BJ (cell line): ENCODE data around the gene ARFGEF3. TPM values are rescaled to one million over a fixed set of nuclear protein-coding genes. Genes with fewer than 3 reads are reported as not detected.

Experiments
- CTCF ChIA-PET: fragments of 350-600 bp; formaldehyde crosslinking; extraction: SDS; loops from one replicate; lab custom pipeline; 2021; ENCODE audit warnings: antibody characterized with exemption, inconsistent platforms; lab: Yijun Ruan, JAX
- POLR2A ChIA-PET: fragments of 300-600 bp; sonication (Branson Sonifier 250); formaldehyde crosslinking; extraction: SDS; loops from one replicate; lab custom pipeline; 2021; ENCODE audit warnings: antibody characterized with exemption; lab: Charles Lee
- DNase-seq: peaks from one replicate; pipeline ENCODE4 v3.0.0-alpha.2; 2011; ENCODE audit warnings: low read depth
- H3K27me3 ChIP-seq: 2 replicates; pipeline ENCODE4 v1.6.0; 2011; ENCODE audit warnings: low read length; ENCODE audit not compliant: control insufficient read depth, insufficient read depth
- H3K36me3 ChIP-seq: 2 replicates; pipeline ENCODE4 v1.5.1; 2011; ENCODE audit warnings: low read length; ENCODE audit not compliant: control insufficient read depth, insufficient read depth
- H3K4me3 ChIP-seq: 2 replicates; pipeline ENCODE4 v1.5.1; 2011; ENCODE audit warnings: low read depth, mild to moderate bottlenecking, control low read depth, low read length
- polyA plus RNA-seq: library from polyadenylated mRNA; depleted of rRNA; stranded (reverse); fragments of >200 nt; gene quantifications from 2 replicates; pipeline ENCODE4 v1.2.3, GENCODE V29; 2011
- TF ChIP-seq, protein P1 (sequence below): IDR thresholded peaks from 2 replicates; pipeline ENCODE4 v1.5.1; 2011; ENCODE audit warnings: low read depth, mild to moderate bottlenecking, control low read depth, inconsistent platforms, low read length, moderate library complexity; ENCODE audit not compliant: insufficient read depth

ARFGEF3 gene
- polyA plus RNA-seq, 1 experiment = 0.27 TPM

DNA sequence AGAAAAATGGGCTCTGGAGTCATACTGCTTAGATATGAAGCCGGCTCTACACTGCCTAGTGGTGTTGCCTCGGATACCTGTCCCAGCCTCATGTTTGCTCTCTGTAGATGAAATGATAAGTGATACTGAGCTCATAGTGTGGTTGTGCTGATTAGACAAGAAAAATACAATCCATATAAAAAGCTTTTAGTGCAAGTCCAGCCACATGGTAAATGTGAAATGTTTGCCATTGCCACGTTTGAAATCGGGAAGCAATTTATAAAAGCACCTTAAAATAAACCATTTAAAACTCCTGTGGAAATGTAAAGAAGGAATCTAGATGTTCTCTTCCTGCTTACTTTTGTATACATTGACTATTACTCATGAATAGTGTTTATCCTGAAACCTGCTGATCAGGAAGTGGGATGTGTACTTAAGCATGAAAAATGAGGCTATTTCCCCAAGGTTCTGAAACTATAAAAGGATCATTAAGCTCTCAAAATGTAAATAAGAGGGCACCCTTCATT is 69.7 kb downstream of the ARFGEF3 start:
- H3K36me3 ChIP-seq = no peaks in the 10 kb centered on the region
- H3K27me3 ChIP-seq = no peaks in the 10 kb centered on the region
- no peak overlapping the region for H3K4me3 ChIP-seq
- ChIA-PET CTCF (interaction anchor here (1.2 kb wide), 1 partner anchor 12 kb away, joined by 3 read pairs; no protein-coding TSS in a partner anchor), POLR2A (no interaction called here)
- TF ChIP-seq, protein P1, sequence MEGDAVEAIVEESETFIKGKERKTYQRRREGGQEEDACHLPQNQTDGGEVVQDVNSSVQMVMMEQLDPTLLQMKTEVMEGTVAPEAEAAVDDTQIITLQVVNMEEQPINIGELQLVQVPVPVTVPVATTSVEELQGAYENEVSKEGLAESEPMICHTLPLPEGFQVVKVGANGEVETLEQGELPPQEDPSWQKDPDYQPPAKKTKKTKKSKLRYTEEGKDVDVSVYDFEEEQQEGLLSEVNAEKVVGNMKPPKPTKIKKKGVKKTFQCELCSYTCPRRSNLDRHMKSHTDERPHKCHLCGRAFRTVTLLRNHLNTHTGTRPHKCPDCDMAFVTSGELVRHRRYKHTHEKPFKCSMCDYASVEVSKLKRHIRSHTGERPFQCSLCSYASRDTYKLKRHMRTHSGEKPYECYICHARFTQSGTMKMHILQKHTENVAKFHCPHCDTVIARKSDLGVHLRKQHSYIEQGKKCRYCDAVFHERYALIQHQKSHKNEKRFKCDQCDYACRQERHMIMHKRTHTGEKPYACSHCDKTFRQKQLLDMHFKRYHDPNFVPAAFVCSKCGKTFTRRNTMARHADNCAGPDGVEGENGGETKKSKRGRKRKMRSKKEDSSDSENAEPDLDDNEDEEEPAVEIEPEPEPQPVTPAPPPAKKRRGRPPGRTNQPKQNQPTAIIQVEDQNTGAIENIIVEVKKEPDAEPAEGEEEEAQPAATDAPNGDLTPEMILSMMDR = no peak
- no peak for DNase-seq

DNA sequence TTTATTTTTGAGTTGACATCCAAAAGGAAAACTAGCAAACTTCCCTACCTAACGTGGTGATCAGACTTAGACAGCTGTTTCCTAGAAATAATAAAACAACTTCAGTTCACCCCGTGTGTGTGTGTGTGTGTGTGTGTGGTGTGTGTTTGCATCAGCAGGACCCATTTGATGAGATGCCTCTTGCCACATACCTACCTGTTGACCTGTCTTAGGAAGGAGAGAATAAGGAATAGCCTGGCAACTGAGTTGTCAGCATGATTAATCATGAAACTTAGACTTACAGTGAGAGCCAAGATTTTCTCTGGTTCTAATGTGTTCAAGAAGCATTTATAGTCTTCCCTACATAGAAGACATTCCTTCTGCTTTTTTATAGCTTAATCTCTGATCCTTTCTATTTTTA is 72.6 kb downstream of the ARFGEF3 start:
- H3K4me3 ChIP-seq = no peak overlapping the region
- TF ChIP-seq, protein P1 = no peak
- H3K27me3 ChIP-seq = no peaks in the 10 kb centered on the region
- ChIA-PET POLR2A (no interaction called here), CTCF (interaction anchor here (1.3 to 2.0 kb wide), 3 partner anchors 11 to 23 kb away, joined by 3 to 6 read pairs (median 4); no protein-coding TSS in a partner anchor)
- peak; percentile 8 for DNase-seq
- H3K36me3 ChIP-seq = no peaks in the 10 kb centered on the region

DNA sequence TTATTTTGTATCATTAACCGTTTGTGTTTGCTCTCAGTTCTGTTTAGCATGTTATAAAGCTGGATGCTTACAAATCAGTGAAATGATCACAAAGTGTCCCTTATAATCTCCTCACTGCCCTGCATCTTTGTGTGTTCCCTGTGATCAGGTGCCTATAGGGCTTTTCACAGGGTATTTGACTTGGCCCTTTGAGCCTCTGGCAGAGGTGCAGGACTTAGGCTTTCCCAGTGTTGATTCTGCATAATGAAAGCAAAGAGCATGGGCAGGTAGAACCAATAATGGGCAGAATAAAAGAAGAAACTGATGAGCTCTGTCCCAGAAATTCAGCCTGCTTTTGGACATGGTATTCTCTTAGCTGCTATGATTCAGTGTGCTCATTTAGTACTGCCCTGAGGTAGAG is 73.5 kb downstream of the ARFGEF3 start:
- POLR2A ChIA-PET = no interaction called here
- TF ChIP-seq, protein P1 = no peak
- no peaks in the 10 kb centered on the region for H3K27me3 ChIP-seq
- CTCF ChIA-PET = interaction anchor here (1.1 to 2.0 kb wide), 4 partner anchors 9 to 22 kb away, joined by 3 to 6 read pairs (median 4); no protein-coding TSS in a partner anchor
- DNase-seq = no peak
- H3K36me3 ChIP-seq = no peaks in the 10 kb centered on the region
- no peak overlapping the region for H3K4me3 ChIP-seq

DNA sequence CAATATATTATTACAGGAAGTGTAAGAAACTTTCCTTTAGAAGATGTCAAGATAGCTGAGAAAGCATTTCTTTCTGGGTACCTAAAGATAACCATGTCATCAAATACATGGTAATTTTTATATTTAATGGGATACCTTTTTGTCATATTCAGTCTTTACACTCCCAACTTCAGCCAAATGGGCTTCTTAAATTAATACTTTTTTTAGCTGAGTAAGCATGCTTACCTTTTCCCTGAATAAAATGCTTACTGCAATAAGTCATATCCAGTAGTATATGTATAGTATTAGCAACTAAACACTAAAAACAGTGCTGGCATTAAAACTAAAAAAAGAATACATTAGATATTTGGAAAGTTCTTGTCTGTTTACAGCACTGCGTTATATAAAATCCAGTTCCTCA is 74.0 kb downstream of the ARFGEF3 start:
- TF ChIP-seq, protein P1 = no peak
- Histone ChIP-seq H3K36me3 (no peaks in the 10 kb centered on the region), H3K4me3 (no peak overlapping the region), H3K27me3 (no peaks in the 10 kb centered on the region)
- DNase-seq = no peak
- CTCF ChIA-PET = interaction anchor here (1.1 to 1.5 kb wide), 2 partner anchors 9 to 22 kb away, joined by 3 read pairs; no protein-coding TSS in a partner anchor
- POLR2A ChIA-PET = no interaction called here

DNA sequence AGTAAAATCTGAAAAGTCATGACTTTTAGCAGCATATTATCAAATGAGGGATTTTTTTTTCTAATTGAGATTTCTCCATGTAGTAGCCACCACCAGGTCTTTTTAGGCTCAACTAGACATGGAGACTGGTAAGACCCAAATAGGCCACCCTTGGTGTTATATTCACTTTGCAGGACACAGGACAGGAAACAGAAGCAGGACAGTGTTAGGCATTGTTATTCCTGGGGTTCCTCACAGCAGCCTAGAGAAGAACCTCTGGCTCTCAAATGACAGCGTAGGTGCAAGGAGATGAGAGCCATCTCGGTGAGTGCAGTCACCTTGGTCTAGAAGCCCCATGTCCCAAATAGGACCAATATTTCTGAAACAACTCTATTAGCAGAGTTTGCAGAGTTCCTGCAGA is 75.7 kb downstream of the ARFGEF3 start:
- Histone ChIP-seq H3K4me3 (no peak overlapping the region), H3K27me3 (no peaks in the 10 kb centered on the region), H3K36me3 (no peaks in the 10 kb centered on the region)
- CTCF ChIA-PET = interaction anchor here (1.3 kb wide), 1 partner anchor 8 kb away, joined by 5 read pairs; no protein-coding TSS in a partner anchor
- no peak for DNase-seq
- POLR2A ChIA-PET = no interaction called here
- TF ChIP-seq, protein P1 = no peak
